Common myeloid progenitor, CD34-positive (primary cell): ENCODE data around the gene CPLX1.

Experiments used
- CTCF ChIA-PET: fragments of 350-600 bp; sonication (Branson Sonifier 250); formaldehyde crosslinking; loops from one replicate; lab custom pipeline; 2021; ENCODE audit warnings: antibody characterized with exemption; lab: Charles Lee
- POLR2A ChIA-PET: fragments of 350-600 bp; sonication (Branson Sonifier 250); formaldehyde crosslinking; loops from one replicate; lab custom pipeline; 2021; ENCODE audit warnings: antibody characterized with exemption; lab: Charles Lee
- DNase-seq, 3 donors: peaks; one replicate each; pipeline versions ENCODE4 v3.0.0 to v3.0.0-alpha.2; 2013
- H3K27ac ChIP-seq, 2 experiments: 1 replicate in 1 of 2; 2 replicates in 1 of 2; pipeline ENCODE4 v1.7.0; 2013; ENCODE audit warnings: inconsistent platforms in 2 of 2, low read length in 2 of 2, mild to moderate bottlenecking in 2 of 2, low read depth in 1 of 2, moderate library complexity in 1 of 2; ENCODE audit not compliant: severe bottlenecking in 2 of 2, insufficient read depth in 1 of 2, poor library complexity in 1 of 2
- H3K27me3 ChIP-seq, 5 experiments: replicated peaks in 2 of 5; 1 replicate in 3 of 5; 2 replicates in 2 of 5; pipeline versions ENCODE4 v1.6.1 to v1.7.0; 2013; ENCODE audit warnings: low read length in 4 of 5, mild to moderate bottlenecking in 2 of 5, moderate library complexity in 2 of 5, inconsistent platforms in 1 of 5; ENCODE audit not compliant: insufficient read depth in 5 of 5, control insufficient read depth in 4 of 5
- H3K36me3 ChIP-seq, 4 experiments: 1 replicate in 2 of 4; 2 replicates in 2 of 4; pipeline versions ENCODE4 v1.6.1 to v1.7.0; 2013; ENCODE audit warnings: low read length in 3 of 4, control low read depth in 1 of 4, mild to moderate bottlenecking in 1 of 4; ENCODE audit not compliant: control insufficient read depth in 4 of 4, insufficient read depth in 4 of 4
- H3K4me1 ChIP-seq, 4 experiments: 1 replicate in 3 of 4; 2 replicates in 1 of 4; pipeline versions ENCODE4 v1.6.1 to v1.7.1; 2013; ENCODE audit warnings: low read length in 3 of 4, mild to moderate bottlenecking in 3 of 4, control low read depth in 1 of 4, inconsistent platforms in 1 of 4, moderate library complexity in 1 of 4; ENCODE audit not compliant: control insufficient read depth in 4 of 4, insufficient read depth in 4 of 4; ENCODE audit errors: control extremely low read depth in 1 of 4
- H3K4me3 ChIP-seq, 7 experiments: 1 replicate in 4 of 7; 2 replicates in 3 of 7; pipeline versions ENCODE4 v1.5.1 to v1.7.0; 2013; ENCODE audit warnings: mild to moderate bottlenecking in 7 of 7, low read length in 6 of 7, moderate library complexity in 6 of 7, inconsistent platforms in 2 of 7, low read depth in 2 of 7, control low read depth in 1 of 7; ENCODE audit not compliant: insufficient read depth in 4 of 7, control insufficient read depth in 1 of 7; ENCODE audit errors: extremely low read depth in 1 of 7
- H3K9me3 ChIP-seq, 5 experiments: 1 replicate in 4 of 5; 2 replicates in 1 of 5; pipeline versions ENCODE4 v1.6.1 to v1.7.1; 2013; ENCODE audit warnings: low read length in 4 of 5, mild to moderate bottlenecking in 2 of 5, inconsistent platforms in 1 of 5, low read depth in 1 of 5, moderate library complexity in 1 of 5; ENCODE audit not compliant: control insufficient read depth in 4 of 5, insufficient read depth in 2 of 5; ENCODE audit errors: control extremely low read depth in 1 of 5
- WGBS: methylation state at CpG from one replicate; pipeline ENCODE4 v1.1.5; 2013; ENCODE audit not compliant: insufficient coverage; 5-methylcytosine and 5-hydroxymethylcytosine counted together

The CPLX1 gene

GRCh38 chr4:797066-797465 is 28.9 kb downstream of the CPLX1 start:
- Histone ChIP-seq H3K9me3 (peaks cover 0 to 8% (median 6%) of the 10 kb centered on the region in 5 experiments), H3K4me3 (no peak overlapping the region), H3K36me3 (no peaks in the 10 kb centered on the region), H3K4me1 (peaks cover 0 to 20% (median 10%) of the 10 kb centered on the region in 4 experiments), H3K27ac (no peak overlapping the region), H3K27me3 (peaks cover 0 to 68% (median 31%) of the 10 kb centered on the region in 5 experiments)
- no peak for DNase-seq
- CTCF ChIA-PET = interaction anchor here (0.8 kb wide), 1 partner anchor 15 kb away, joined by 3 read pairs; no protein-coding TSS in a partner anchor
- POLR2A ChIA-PET = no interaction called here
- 100% methylated on average over 4 of the region's 4 CpGs for WGBS

GRCh38 chr4:796206-796605 is 29.7 kb downstream of the CPLX1 start:
- Histone ChIP-seq H3K27ac (no peak overlapping the region), H3K36me3 (no peaks in the 10 kb centered on the region), H3K27me3 (peaks cover 0 to 68% (median 31%) of the 10 kb centered on the region in 5 experiments), H3K4me3 (no peak overlapping the region), H3K9me3 (no peaks in the 10 kb centered on the region), H3K4me1 (peaks cover 0 to 22% (median 11%) of the 10 kb centered on the region in 4 experiments)
- no peak for DNase-seq
- CTCF ChIA-PET = no interaction called here
- POLR2A ChIA-PET = interaction anchor here (0.5 kb wide), 1 partner anchor 21 kb away, joined by 4 read pairs; no protein-coding TSS in a partner anchor
- 95% methylated on average over 15 of the region's 17 CpGs for whole genome bisulfite sequencing

- peaks cover 0 to 22% (median 11%) of the 10 kb centered on the region in 4 experiments for H3K4me1 ChIP-seq
- peaks cover 0 to 69% (median 32%) of the 10 kb centered on the region in 5 experiments for H3K27me3 ChIP-seq
- H3K36me3 ChIP-seq = no peaks in the 10 kb centered on the region
- CTCF ChIA-PET = no interaction called here
- WGBS = 28% methylated on average over 12 of the region's 20 CpGs
- DNase-seq = no peak
- H3K9me3 ChIP-seq = no peaks in the 10 kb centered on the region
- POLR2A ChIA-PET = no interaction called here
- H3K4me3 ChIP-seq = no peak overlapping the region
- H3K27ac ChIP-seq = no peak overlapping the region
Measured at GRCh38 chr4:795726-796119, 30.2 kb downstream of the CPLX1 start.

GRCh38 chr4:794900-795725 is 30.8 kb downstream of the CPLX1 start:
- H3K4me1 ChIP-seq = peaks cover 0 to 22% (median 11%) of the 10 kb centered on the region in 4 experiments

GRCh38 chr4:793941-794621 is 31.8 kb downstream of the CPLX1 start:
- H3K27ac ChIP-seq = no peak overlapping the region
- no peak for DNase-seq
- CTCF ChIA-PET = interaction anchor here (0.7 to 2.7 kb wide), 5 partner anchors 11 to 51 kb away, joined by 3 to 9 read pairs (median 3); no protein-coding TSS in a partner anchor
- H3K4me3 ChIP-seq = no peak overlapping the region
- H3K27me3 ChIP-seq = peaks cover 0 to 77% (median 33%) of the 10 kb centered on the region in 5 experiments
- no peaks in the 10 kb centered on the region for H3K36me3 ChIP-seq
- WGBS = 40% methylated on average over 18 of the region's 19 CpGs
- no peaks in the 10 kb centered on the region for H3K9me3 ChIP-seq
- POLR2A ChIA-PET = interaction anchor here (0.5 to 1.2 kb wide), 3 partner anchors 9 to 104 kb away, joined by 3 to 6 read pairs (median 4); no protein-coding TSS in a partner anchor
- H3K4me1 ChIP-seq = peaks cover 0 to 22% (median 10%) of the 10 kb centered on the region in 4 experiments

More at GRCh38 chr4:794900-795725, 30.8 kb downstream of the CPLX1 start:
- Histone ChIP-seq H3K4me3 (peak overlapping the region in 4 of 7 experiments; percentile 0 to 45 (median 20)), H3K36me3 (no peaks in the 10 kb centered on the region), H3K27ac (no peak overlapping the region), H3K27me3 (peaks cover 0 to 73% (median 34%) of the 10 kb centered on the region in 5 experiments), H3K9me3 (no peaks in the 10 kb centered on the region)
- DNase-seq = no peak
- POLR2A ChIA-PET = interaction anchor here (0.8 to 1.2 kb wide), 2 partner anchors 13 to 342 kb away, joined by 3 to 4 read pairs; no protein-coding TSS in a partner anchor
- CTCF ChIA-PET = interaction anchor here (1.4 to 2.7 kb wide), 3 partner anchors 12 to 52 kb away, joined by 3 to 9 read pairs (median 3); no protein-coding TSS in a partner anchor
- 4% methylated on average over 52 of the region's 71 CpGs for WGBS

- ChIA-PET CTCF (interaction anchor here (1.0 to 2.7 kb wide), 3 partner anchors 10 to 50 kb away, joined by 3 to 9 read pairs (median 3); no protein-coding TSS in a partner anchor), POLR2A (interaction anchor here (0.5 to 0.7 kb wide), 2 partner anchors 9 to 103 kb away, joined by 3 to 6 read pairs; no protein-coding TSS in a partner anchor)
- WGBS = 55% methylated on average over 16 of the region's 19 CpGs
- Histone ChIP-seq H3K27me3 (peaks cover 0 to 84% (median 33%) of the 10 kb centered on the region in 5 experiments), H3K4me1 (peaks cover 0 to 22% (median 9%) of the 10 kb centered on the region in 4 experiments), H3K27ac (no peak overlapping the region), H3K9me3 (no peaks in the 10 kb centered on the region), H3K4me3 (no peak overlapping the region), H3K36me3 (no peaks in the 10 kb centered on the region)
- no peak for DNase-seq
Measured at GRCh38 chr4:793093-793861, 32.7 kb downstream of the CPLX1 start.
